Measurements from ENCODE around the gene RHBDL1. TPM values are rescaled to one million over a fixed set of nuclear protein-coding genes. Genes with fewer than 3 reads are reported as not detected.

The RHBDL1 gene
- total and polyA plus RNA-seq, 2 experiments from 2014 or later = 8.4 to 10.1 TPM

DNA sequence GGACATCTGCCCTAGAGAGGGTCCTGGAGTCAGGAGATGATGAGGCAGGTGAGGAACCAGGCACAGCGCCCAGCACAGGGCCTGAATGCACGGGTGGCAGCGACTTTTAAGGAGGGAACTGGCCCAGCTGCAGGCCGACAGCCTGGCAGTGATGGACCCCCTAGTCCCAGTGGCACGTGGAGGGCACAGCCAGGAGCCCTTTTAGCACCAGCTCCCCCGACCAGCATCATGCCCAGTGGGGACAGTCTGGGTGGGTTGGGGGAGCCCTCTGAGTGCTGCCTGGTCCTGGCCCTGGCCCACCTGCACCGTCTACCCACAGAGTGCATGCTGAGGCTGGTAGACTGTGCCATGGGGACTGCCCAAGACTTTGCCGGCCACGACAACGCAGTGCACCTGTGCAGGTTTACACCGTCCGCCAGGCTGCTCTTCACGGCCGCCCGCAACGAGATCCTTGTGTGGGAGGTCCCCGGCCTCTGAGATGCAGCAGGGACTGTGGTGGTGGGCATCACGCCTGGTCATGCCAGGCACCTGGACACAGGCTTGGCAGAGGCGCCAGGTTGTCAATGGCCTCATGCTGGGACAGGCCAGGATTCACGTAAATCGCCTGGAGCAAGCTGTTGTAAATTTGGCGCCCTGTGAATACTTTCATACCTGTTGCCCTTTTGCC lies 8.2 kb upstream of the RHBDL1 start:
- TF ChIP-seq ZNF331 (CRISPR knock-in tag; IDR thresholded peaks at IDR 0.05; ENCODE audit: low read depth) (no peak), POLR2AphosphoS5 (IDR thresholded peaks at IDR 0.05; ENCODE audit: low read depth) (no peak), STAT1 (IDR thresholded peaks at IDR 0.05; ENCODE audit: unreplicated experiment) (no peak), EZH2phosphoT487 (IDR thresholded peaks at IDR 0.05; ENCODE audit: unreplicated experiment) (no peak), ZNF114 (CRISPR knock-in tag; IDR thresholded peaks at IDR 0.05) (no peak), NANOG (IDR thresholded peaks at IDR 0.05; ENCODE audit: borderline replicate concordance) (no peak), JUNB (IDR thresholded peaks at IDR 0.05; ENCODE audit: unreplicated experiment) (no peak), EZH2 (IDR thresholded peaks at IDR 0.05; ENCODE audit: low read depth, unreplicated experiment) (no peak), CREB1 (CRISPR knock-in tag; IDR thresholded peaks at IDR 0.05; ENCODE audit: low read depth) (no peak)
- TF ChIP-seq, protein P1, sequence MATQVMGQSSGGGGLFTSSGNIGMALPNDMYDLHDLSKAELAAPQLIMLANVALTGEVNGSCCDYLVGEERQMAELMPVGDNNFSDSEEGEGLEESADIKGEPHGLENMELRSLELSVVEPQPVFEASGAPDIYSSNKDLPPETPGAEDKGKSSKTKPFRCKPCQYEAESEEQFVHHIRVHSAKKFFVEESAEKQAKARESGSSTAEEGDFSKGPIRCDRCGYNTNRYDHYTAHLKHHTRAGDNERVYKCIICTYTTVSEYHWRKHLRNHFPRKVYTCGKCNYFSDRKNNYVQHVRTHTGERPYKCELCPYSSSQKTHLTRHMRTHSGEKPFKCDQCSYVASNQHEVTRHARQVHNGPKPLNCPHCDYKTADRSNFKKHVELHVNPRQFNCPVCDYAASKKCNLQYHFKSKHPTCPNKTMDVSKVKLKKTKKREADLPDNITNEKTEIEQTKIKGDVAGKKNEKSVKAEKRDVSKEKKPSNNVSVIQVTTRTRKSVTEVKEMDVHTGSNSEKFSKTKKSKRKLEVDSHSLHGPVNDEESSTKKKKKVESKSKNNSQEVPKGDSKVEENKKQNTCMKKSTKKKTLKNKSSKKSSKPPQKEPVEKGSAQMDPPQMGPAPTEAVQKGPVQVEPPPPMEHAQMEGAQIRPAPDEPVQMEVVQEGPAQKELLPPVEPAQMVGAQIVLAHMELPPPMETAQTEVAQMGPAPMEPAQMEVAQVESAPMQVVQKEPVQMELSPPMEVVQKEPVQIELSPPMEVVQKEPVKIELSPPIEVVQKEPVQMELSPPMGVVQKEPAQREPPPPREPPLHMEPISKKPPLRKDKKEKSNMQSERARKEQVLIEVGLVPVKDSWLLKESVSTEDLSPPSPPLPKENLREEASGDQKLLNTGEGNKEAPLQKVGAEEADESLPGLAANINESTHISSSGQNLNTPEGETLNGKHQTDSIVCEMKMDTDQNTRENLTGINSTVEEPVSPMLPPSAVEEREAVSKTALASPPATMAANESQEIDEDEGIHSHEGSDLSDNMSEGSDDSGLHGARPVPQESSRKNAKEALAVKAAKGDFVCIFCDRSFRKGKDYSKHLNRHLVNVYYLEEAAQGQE (IDR thresholded peaks at IDR 0.05; ENCODE audit: unreplicated experiment) = no peak
- TF ChIP-seq, protein P2, sequence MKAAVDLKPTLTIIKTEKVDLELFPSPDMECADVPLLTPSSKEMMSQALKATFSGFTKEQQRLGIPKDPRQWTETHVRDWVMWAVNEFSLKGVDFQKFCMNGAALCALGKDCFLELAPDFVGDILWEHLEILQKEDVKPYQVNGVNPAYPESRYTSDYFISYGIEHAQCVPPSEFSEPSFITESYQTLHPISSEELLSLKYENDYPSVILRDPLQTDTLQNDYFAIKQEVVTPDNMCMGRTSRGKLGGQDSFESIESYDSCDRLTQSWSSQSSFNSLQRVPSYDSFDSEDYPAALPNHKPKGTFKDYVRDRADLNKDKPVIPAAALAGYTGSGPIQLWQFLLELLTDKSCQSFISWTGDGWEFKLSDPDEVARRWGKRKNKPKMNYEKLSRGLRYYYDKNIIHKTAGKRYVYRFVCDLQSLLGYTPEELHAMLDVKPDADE (IDR thresholded peaks at IDR 0.05) = no peak
- TF ChIP-seq, protein P3, sequence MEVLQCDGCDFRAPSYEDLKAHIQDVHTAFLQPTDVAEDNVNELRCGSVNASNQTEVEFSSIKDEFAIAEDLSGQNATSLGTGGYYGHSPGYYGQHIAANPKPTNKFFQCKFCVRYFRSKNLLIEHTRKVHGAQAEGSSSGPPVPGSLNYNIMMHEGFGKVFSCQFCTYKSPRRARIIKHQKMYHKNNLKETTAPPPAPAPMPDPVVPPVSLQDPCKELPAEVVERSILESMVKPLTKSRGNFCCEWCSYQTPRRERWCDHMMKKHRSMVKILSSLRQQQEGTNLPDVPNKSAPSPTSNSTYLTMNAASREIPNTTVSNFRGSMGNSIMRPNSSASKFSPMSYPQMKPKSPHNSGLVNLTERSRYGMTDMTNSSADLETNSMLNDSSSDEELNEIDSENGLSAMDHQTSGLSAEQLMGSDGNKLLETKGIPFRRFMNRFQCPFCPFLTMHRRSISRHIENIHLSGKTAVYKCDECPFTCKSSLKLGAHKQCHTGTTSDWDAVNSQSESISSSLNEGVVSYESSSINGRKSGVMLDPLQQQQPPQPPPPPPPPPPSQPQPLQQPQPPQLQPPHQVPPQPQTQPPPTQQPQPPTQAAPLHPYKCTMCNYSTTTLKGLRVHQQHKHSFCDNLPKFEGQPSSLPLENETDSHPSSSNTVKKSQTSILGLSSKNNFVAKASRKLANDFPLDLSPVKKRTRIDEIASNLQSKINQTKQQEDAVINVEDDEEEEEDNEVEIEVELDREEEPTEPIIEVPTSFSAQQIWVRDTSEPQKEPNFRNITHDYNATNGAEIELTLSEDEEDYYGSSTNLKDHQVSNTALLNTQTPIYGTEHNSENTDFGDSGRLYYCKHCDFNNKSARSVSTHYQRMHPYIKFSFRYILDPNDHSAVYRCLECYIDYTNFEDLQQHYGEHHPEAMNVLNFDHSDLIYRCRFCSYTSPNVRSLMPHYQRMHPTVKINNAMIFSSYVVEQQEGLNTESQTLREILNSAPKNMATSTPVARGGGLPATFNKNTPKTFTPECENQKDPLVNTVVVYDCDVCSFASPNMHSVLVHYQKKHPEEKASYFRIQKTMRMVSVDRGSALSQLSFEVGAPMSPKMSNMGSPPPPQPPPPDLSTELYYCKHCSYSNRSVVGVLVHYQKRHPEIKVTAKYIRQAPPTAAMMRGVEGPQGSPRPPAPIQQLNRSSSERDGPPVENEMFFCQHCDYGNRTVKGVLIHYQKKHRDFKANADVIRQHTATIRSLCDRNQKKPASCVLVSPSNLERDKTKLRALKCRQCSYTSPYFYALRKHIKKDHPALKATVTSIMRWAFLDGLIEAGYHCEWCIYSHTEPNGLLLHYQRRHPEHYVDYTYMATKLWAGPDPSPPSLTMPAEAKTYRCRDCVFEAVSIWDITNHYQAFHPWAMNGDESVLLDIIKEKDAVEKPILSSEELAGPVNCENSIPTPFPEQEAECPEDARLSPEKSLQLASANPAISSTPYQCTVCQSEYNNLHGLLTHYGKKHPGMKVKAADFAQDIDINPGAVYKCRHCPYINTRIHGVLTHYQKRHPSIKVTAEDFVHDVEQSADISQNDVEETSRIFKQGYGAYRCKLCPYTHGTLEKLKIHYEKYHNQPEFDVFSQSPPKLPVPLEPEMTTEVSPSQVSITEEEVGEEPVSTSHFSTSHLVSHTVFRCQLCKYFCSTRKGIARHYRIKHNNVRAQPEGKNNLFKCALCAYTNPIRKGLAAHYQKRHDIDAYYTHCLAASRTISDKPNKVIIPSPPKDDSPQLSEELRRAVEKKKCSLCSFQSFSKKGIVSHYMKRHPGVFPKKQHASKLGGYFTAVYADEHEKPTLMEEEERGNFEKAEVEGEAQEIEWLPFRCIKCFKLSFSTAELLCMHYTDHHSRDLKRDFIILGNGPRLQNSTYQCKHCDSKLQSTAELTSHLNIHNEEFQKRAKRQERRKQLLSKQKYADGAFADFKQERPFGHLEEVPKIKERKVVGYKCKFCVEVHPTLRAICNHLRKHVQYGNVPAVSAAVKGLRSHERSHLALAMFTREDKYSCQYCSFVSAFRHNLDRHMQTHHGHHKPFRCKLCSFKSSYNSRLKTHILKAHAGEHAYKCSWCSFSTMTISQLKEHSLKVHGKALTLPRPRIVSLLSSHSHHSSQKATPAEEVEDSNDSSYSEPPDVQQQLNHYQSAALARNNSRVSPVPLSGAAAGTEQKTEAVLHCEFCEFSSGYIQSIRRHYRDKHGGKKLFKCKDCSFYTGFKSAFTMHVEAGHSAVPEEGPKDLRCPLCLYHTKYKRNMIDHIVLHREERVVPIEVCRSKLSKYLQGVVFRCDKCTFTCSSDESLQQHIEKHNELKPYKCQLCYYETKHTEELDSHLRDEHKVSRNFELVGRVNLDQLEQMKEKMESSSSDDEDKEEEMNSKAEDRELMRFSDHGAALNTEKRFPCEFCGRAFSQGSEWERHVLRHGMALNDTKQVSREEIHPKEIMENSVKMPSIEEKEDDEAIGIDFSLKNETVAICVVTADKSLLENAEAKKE (CRISPR knock-in tag; IDR thresholded peaks at IDR 0.05) = no peak
- H4K20me1 ChIP-seq (replicated peaks; ENCODE audit: insufficient read depth) = no peaks in the 10 kb centered on the region; the same call in 1 of the 2 replicates
- H3F3A ChIP-seq (replicated peaks; ENCODE audit: low read depth) = peaks cover 6% of the 10 kb centered on the region; the same call in 1 of the 2 replicates
- no peak overlapping the region for H3K4me2 ChIP-seq
- peaks cover 4% of the 10 kb centered on the region for H3K27me3 Mint-ChIP-seq (ENCODE audit: insufficient read depth, low read depth, poor library complexity)
- no peak overlapping the region; the same call in 1 of the 2 replicates for H3K27ac Mint-ChIP-seq
- no peak for ATAC-seq
- no peaks in the 10 kb centered on the region for H3K27me3 ChIP-seq (ENCODE audit: insufficient read depth)
- H3K4me3 Mint-ChIP-seq = peak overlapping the region; percentile 71; the same call in 2 of the 3 replicates
- no peaks in the 10 kb centered on the region; the same call in 2 of the 3 replicates for H3K9me3 Mint-ChIP-seq
- H3K4me1 ChIP-seq (ENCODE audit: insufficient read depth) = no peaks in the 10 kb centered on the region
- peaks cover 16% of the 10 kb centered on the region for H3K79me2 ChIP-seq (replicated peaks; ENCODE audit: insufficient read depth)
- H3K27ac ChIP-seq (ENCODE audit: low read depth) = 0 out of 2 replicates have a peak overlapping the region, but pooled peaks have one; percentile 45
- H3K36me3 Mint-ChIP-seq (ENCODE audit: low read depth) = peaks cover 23% of the 10 kb centered on the region
- H2AFZ ChIP-seq = no peak overlapping the region
- no peaks in the 10 kb centered on the region for H3K4me1 Mint-ChIP-seq
- DNase-seq (ENCODE audit: low spot score) = no peak
- H3K4me3 ChIP-seq = peak overlapping the region; percentile 91; the same call in 1 of the 2 replicates
- peaks cover 11% of the 10 kb centered on the region; the same call in 1 of the 2 replicates for H3K36me3 ChIP-seq (ENCODE audit: insufficient read depth)
- no peaks in the 10 kb centered on the region for H3K9me2 ChIP-seq (ENCODE audit: insufficient read depth)
